ENCODE data around the gene PLIN1.

DNA sequence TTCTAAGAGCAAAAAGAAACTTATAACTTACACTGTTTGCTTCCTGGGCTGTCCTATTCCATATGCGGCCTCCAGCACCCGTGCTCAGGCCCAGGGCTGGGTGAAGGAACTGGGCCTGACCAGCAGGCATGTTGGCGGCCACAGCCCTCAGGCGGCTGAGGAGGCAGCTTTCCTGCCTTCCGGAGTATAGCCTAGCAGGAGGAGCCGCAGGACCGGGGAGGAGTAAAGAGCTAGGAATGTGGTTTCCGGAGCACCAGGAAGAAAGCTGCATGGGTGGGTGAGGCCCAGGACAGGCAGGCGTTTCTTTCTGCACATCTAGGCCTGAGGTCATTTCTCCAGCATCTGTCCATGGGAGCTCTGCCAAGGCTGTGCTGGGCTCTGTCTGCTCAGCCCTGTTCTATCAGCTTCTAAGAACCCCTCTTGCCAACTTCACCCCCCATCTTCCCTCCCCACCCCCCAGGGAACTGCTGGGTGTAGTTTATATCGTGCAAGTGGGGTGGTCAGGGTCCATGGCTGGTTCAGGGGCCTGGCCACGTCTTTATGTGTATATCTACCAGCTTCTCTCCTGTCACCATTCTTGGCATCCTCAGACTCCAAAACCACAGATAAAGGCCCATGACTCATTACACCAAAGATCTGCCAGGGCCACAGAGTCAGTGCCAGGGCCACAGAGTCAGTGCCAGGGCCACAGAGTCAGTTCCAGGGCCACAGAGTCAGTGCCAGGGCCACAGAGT, 16.1 kb downstream of the PLIN1 start:
- TF ChIP-seq, protein P1, sequence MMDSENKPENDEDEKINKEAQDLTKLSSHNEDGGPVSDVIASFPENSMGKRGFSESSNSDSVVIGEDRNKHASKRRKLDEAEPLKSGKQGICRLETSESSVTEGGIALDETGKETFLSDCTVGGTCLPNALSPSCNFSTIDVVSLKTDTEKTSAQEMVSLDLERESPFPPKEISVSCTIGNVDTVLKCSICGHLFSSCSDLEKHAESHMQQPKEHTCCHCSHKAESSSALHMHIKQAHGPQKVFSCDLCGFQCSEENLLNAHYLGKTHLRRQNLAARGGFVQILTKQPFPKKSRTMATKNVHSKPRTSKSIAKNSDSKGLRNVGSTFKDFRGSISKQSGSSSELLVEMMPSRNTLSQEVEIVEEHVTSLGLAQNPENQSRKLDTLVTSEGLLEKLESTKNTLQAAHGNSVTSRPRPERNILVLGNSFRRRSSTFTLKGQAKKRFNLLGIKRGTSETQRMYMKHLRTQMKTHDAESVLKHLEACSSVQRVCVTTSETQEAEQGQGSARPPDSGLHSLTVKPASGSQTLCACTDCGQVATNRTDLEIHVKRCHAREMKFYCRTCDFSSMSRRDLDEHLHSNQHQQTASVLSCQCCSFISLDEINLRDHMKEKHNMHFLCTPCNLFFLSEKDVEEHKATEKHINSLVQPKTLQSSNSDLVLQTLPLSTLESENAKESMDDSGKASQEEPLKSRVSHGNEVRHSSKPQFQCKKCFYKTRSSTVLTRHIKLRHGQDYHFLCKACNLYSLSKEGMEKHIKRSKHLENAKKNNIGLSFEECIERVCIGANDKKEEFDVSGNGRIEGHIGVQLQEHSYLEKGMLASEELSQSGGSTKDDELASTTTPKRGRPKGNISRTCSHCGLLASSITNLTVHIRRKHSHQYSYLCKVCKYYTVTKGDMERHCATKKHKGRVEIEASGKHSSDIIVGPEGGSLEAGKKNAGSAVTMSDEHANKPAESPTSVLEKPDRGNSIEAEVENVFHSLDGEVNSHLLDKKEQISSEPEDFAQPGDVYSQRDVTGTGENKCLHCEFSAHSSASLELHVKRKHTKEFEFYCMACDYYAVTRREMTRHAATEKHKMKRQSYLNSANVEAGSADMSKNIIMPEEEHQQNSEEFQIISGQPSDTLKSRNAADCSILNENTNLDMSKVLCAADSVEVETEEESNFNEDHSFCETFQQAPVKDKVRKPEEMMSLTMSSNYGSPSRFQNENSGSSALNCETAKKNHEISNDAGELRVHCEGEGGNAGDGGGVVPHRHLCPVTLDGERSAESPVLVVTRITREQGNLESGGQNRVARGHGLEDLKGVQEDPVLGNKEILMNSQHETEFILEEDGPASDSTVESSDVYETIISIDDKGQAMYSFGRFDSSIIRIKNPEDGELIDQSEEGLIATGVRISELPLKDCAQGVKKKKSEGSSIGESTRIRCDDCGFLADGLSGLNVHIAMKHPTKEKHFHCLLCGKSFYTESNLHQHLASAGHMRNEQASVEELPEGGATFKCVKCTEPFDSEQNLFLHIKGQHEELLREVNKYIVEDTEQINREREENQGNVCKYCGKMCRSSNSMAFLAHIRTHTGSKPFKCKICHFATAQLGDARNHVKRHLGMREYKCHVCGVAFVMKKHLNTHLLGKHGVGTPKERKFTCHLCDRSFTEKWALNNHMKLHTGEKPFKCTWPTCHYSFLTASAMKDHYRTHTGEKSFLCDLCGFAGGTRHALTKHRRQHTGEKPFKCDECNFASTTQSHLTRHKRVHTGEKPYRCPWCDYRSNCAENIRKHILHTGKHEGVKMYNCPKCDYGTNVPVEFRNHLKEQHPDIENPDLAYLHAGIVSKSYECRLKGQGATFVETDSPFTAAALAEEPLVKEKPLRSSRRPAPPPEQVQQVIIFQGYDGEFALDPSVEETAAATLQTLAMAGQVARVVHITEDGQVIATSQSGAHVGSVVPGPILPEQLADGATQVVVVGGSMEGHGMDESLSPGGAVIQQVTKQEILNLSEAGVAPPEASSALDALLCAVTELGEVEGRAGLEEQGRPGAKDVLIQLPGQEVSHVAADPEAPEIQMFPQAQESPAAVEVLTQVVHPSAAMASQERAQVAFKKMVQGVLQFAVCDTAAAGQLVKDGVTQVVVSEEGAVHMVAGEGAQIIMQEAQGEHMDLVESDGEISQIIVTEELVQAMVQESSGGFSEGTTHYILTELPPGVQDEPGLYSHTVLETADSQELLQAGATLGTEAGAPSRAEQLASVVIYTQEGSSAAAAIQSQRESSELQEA (IDR thresholded peaks at IDR 0.05; ENCODE audit: low read depth) = no peak
- TF ChIP-seq EGR1 (conservative IDR thresholded peaks at IDR 0.05) = no peak
- TF ChIP-seq, protein P2, sequence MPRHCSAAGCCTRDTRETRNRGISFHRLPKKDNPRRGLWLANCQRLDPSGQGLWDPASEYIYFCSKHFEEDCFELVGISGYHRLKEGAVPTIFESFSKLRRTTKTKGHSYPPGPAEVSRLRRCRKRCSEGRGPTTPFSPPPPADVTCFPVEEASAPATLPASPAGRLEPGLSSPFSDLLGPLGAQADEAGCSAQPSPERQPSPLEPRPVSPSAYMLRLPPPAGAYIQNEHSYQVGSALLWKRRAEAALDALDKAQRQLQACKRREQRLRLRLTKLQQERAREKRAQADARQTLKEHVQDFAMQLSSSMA (CRISPR knock-in tag; IDR thresholded peaks at IDR 0.05) = no peak
- TF ChIP-seq PYGO2 (tag; IDR thresholded peaks at IDR 0.05) = no peak
- TF ChIP-seq BACH1 (tag; IDR thresholded peaks at IDR 0.05) = no peak
- TF ChIP-seq POLR2H (tag; IDR thresholded peaks at IDR 0.05; ENCODE audit: low read depth) = no peak
- TF ChIP-seq, protein P3, sequence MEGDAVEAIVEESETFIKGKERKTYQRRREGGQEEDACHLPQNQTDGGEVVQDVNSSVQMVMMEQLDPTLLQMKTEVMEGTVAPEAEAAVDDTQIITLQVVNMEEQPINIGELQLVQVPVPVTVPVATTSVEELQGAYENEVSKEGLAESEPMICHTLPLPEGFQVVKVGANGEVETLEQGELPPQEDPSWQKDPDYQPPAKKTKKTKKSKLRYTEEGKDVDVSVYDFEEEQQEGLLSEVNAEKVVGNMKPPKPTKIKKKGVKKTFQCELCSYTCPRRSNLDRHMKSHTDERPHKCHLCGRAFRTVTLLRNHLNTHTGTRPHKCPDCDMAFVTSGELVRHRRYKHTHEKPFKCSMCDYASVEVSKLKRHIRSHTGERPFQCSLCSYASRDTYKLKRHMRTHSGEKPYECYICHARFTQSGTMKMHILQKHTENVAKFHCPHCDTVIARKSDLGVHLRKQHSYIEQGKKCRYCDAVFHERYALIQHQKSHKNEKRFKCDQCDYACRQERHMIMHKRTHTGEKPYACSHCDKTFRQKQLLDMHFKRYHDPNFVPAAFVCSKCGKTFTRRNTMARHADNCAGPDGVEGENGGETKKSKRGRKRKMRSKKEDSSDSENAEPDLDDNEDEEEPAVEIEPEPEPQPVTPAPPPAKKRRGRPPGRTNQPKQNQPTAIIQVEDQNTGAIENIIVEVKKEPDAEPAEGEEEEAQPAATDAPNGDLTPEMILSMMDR (IDR thresholded peaks at IDR 0.05 in 2 of 3, conservative IDR thresholded peaks at IDR 0.05 in 1 of 3; ENCODE audit: insufficient read depth in 2 of 3, low read depth in 1 of 3, low read length in 3 of 3) = no peak
- TF ChIP-seq TRIM24 (IDR thresholded peaks at IDR 0.05) = no peak
- TF ChIP-seq MEIS2 (IDR thresholded peaks at IDR 0.05; ENCODE audit: partially characterized antibody) = no peak
- no peak for TF ChIP-seq PHF21A (IDR thresholded peaks at IDR 0.05; ENCODE audit: borderline replicate concordance, low read depth)
- TF ChIP-seq SIN3B (IDR thresholded peaks at IDR 0.05; ENCODE audit: low read depth) = no peak
- TF ChIP-seq YY1 (IDR thresholded peaks at IDR 0.05; ENCODE audit: borderline replicate concordance in 1 of 3, control insufficient read depth in 1 of 3, extremely low read depth in 1 of 3, insufficient read depth in 3 of 3, insufficient read length in 1 of 3, insufficient replicate concordance in 2 of 3, low read depth in 1 of 3, low read length in 2 of 3) = no peak
- no peak for TF ChIP-seq PHF20 (IDR thresholded peaks at IDR 0.05; ENCODE audit: partially characterized antibody)
